ENCODE measurements around the gene DLL4.
A peak's percentile ranks its signal among the peaks of the same experiment; 100 is the strongest.
"Not testable (repeated sequence)": the region's sequence is repeated elsewhere in the genome, so short reads cannot be mapped to it uniquely, and the experiment has no call there.

The DLL4 gene

DNA sequence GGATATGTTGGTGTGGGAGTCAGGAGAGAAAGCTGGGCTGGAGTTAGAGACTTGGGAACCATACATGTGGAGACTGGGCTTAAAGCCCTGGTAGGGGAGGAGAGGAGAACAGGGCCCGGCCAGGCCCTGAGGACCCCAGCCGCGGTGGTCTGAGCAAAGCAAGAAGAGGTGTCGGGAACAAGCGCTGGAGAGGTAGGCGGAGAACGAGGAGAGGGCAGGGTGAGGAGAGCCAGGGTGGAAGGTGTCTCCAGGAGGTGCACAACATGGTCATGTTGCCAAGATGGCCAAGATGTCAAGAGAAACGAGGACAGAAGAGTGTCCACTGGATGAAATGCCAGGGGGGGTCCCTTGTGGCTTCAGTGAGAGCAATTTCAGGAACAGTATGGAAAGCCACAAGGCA lies 29.6 kb downstream of the DLL4 start:
- no peak for DNase-seq (ENCODE audit: low spot score)

- no peak for DNase-seq (ENCODE audit: low spot score)
Measured at GRCh38 chr15:40959331-40960141, 30.4 kb downstream of the DLL4 start.

DNA sequence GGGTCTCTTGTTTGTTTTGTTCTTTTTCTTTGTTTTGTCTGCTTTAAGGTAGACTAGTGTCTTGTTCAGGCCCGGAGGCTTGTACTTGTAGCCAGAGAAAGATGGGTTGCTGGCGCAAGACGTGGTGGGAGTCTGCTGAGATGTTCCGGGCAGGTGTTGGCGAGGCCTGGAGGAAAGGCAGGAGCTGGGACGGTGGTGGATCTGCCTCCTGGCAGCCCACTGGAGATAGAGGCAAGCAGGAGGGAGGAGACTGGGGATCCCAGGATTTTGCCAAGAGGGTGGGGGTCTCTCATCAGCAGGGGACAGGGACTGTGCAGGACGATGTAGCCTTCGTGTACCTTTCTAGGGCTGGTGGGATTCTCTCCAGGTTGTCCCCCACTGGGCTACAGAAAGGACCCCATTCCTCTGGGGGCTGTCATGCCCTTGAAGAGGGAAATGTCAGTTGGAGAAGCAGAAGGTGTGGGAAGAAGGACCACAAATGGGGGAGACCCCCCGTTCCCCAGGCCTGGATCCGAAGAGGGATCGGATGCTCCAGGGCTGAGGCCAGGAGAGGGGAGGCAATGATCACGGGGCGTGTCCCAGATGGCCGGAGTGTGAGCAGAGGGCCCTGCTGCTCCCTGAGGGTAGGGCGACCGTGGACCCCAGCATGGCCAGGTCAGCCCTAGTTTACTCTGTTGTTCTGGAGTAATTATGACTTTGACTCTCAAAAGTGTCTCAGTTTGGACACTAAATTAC lies 31.2 kb downstream of the DLL4 start:
- no peak for DNase-seq (ENCODE audit: low spot score)

GRCh38 chr15:40960925-40961324 lies 31.8 kb downstream of the DLL4 start:
- no peak for DNase-seq (ENCODE audit: low spot score)

DNA sequence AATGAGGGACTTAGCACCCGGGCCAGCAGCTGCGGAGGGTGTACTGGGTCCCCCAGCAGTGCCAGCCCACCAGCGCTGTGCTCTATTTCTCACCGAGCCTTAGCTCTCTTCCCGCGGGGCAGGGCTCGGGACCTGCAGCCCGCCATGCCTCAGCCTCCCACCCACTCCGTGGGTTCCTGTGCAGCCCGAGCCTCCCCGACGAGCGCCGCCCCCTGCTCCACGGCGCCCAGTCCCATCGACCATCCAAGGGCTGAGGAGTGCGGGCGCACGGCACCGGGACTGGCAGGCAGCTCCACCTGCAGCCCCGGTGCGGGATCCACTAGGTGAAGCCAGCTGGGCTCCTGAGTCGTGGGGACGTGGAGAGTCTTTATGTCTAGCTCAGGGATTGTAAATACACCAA lies 32.6 kb downstream of the DLL4 start:
- not testable (repeated sequence) for DNase-seq (ENCODE audit: low spot score)

GRCh38 chr15:40962317-40962716 lies 33.2 kb downstream of the DLL4 start:
- DNase-seq (ENCODE audit: low spot score), result not testable (repeated sequence)

DNA sequence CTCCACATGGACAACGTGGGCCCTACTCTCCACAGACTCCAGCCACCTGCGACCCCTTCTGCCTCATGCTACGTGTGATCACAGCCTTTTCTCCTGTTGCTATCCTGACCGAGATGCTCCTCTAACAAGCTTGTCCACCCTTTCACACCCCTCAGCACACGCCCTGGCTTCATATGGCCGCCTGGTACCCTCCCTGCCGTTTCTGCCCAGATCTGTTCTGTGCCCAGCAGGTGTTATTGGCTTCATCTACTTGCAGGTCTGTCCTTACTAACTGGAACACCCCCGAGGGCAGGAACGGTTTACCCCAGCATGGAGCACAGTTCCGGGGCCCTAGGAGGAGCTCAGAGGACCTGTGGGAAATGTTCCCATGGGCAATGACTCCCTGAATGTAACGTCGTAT lies 34.1 kb downstream of the DLL4 start:
- no peak for DNase-seq (ENCODE audit: low spot score)

DNA sequence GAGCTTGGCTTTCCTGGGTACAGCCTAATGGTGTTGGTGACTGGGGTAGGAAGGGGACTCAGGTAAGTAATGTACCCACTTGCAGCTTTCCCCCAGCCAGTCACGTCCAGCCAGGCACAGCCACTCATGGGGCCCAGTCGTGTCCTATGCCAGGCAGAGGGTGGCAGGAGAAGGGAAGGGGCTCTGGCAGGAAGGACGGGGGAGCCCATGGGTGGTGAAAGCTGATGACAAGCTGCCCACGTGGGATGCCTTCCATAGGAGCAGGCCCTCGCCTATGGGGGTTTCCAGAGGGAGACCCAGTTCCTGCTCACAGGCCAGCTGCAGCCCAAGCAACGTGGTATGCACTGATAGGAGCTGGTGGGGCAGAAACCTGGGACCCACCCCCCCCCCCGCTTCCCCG lies 34.9 kb downstream of the DLL4 start:
- no peak for DNase-seq (ENCODE audit: low spot score)

DNA sequence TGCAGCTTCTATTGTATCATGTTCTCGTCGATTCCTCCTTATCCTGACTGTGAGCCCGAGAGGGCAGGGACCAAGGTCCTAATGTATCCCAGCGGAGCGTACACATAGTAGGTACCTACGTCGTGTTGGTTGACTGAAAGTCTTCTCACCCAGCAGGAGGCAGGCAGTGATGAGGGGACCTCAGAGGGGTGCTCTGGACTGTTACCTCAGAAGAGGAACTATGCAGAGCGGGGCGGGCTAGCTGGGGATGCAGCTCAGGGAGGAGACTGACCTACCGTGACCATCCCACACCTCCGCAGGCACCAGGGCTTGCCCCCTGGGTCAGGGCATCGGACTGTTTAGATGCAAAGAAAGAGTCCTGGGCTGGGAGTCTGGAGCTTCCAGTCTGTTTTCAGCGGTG lies 35.5 kb downstream of the DLL4 start:
- DNase-seq (ENCODE audit: low spot score), result no peak

DNA sequence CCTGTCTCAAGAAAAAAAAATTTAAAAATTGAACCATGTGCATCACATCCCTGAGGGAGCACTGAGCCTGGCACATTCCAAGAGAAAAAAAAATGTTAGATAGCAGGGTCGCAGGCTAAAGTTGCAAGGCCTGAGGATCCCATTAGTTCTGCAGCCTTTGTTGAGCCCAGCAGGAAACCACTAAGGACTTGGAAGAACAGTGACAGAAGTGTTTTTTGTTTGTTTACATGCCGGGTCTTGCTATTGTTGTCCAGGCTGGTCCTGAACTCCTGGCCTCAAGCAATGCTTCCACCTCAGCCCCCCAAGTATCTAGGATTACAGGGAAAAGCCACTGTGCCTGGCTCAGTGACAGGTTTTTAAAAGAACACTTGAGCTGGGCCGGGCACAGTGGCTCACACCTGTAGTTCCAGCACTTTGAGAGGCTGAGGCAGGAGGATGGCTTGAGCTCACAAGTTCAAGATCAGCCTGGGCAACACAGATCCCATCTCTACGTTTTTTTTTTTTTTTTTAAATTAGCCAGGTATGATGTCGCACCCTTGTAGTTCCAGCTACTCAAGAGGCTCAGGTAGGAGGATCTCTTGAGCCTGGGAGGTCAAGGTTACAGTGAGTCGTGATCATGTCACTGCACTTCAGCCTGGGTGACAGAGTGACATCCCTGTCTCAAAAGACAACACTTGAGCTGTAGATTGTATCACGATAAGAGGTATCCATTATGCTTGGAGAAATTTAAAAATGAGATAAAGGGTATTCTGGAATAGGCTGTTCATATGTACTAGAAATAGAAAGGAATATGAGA lies 39.3 kb downstream of the DLL4 start:
- no peak for DNase-seq (ENCODE audit: low spot score)

- no peak for DNase-seq (ENCODE audit: low spot score)
Measured at GRCh38 chr15:40969363-40969762, 40.2 kb downstream of the DLL4 start.

DNA sequence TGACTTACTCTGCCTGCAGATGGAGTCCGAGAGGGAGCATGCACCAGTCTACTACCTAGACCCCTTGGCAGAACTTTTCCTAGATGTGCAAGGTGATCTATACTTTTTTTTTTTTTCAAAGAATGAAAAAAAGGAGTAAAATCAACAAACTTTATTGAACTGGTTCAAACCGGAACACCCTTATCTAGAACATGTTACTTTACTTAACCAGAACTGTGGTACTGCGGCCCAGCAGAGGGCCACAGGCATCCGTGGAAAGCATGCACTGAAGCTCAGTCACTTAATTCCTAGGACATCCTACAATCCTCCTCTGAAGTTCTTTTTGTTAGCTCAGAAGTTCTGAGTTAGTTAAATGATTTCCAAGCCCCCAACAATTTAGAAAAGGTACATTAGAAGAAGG lies 45.7 kb downstream of the DLL4 start:
- no peak for DNase-seq (ENCODE audit: low spot score)

GRCh38 chr15:40976819-40977218 lies 47.7 kb downstream of the DLL4 start:
- no peak for DNase-seq (ENCODE audit: low spot score)

GRCh38 chr15:40978141-40978540 lies 49.0 kb downstream of the DLL4 start:
- no peak for DNase-seq (ENCODE audit: low spot score)

DNA sequence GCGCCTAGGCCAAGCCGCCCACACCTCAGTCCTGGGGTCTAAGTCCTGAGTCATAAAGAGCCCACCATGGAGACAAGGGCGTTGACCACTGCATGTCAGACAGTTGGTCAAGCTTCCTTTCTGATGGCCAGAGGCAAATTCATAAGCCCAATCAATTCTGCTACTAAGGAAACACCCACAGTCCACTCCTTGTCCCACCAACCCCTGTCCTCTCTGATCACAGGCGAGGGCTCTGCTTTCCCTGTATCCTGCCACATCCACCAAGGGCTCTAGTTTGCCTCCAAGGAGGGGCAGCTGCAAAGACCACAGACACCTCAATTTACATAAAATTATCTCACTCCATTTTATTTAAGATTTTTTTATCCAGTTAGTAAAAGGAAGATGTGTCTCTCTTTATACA lies 49.4 kb downstream of the DLL4 start:
- no peak for DNase-seq (ENCODE audit: low spot score)

DNA sequence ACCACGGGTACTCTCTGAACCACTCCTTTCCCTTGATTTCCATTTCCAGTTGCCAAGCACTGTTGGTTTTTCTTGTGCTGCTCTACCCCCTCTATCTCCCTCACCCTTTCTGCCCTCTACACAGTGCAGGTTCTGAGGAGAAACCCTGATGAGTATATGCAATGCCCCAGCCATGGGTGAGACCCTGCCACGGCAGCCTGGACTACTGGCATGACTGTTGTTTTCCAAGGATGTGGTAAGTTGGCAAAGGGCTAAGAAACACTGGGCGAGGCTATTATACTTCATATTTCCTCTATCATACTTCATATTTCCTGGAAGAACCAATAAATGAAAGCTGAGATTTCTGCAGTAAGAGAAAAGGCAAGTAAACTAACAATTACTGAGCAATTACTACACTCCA lies 52.0 kb downstream of the DLL4 start:
- DNase-seq (ENCODE audit: low spot score), result no peak

DNA sequence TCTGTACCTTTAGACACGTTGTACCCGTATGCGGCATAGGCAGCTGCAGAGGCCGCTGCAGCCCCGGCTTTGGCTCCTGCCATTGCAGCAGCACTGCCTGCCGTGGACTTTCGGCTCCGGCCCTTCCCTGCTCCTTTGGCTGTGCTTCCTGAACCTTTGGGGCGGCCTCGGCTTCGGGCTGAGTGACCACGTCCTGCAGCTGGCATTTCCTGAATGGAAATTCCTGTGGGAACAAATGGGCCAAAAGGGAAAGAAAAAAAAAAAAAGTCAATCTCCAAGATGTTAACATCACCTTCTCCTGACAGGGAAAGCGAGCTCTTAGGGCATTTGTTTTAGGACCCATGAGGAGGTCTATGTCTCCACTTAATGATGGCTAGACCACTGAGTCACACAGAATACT lies 53.7 kb downstream of the DLL4 start:
- peak; percentile 61 for DNase-seq (ENCODE audit: low spot score)

GRCh38 chr15:40984406-40984805 lies 55.3 kb downstream of the DLL4 start:
- DNase-seq (ENCODE audit: low spot score), result no peak

DNA sequence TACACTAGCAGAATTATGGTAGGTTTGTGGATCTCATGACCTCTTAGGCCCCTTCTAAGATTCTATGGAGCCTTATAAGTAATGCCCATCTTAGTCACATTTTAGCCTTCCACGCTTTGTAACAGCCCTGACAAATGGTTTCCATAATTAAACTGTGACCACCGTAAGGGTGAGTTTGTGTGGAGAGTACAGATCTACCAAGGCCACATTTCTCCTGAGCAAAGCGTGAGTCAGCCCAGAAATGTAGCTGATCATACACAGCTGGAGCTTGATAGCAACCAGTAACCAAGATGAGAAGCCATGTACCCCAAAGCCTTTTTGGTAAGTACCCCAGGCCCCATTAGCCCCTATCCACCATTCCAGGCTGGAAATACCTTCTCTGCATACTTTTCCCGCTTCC lies 55.8 kb downstream of the DLL4 start:
- DNase-seq (ENCODE audit: low spot score), result peak; percentile 81

DNA sequence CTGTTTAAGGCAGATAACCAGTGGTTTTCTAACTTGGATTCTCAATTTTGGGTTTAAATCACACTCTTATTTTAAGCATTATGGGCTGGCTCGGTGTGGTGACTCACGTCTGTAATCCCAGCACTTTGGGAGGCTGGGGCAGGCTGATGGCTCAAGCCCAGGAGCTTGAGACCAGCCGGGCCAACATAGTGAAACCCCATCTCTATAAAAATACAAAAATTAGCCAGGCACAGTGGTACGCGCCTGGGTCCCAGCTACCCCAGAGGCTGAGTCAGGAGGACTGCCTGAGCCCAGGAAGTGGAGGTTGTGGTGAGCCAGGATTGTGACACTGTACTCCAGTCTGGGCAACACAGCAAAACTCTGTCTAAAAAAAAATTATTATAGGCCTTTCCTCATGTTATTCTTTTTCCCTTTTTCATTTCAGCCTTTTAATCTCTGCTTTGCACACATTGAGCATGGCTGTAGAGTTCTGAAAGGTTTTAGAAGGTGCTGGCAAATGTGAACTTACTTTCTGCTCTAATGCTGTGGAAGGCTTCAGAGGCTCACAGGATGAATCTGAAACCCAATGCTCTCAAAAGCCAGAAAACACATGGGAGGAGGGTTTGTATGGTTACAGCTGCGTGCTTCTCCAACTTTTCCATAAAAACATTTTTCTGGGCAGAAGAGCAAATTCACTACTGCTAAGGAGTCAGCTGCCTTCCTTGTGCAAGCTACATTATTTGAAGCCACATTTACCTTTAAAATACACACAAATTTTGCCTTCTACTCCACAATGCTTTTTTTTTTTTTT lies 56.6 kb downstream of the DLL4 start:
- no peak for DNase-seq (ENCODE audit: low spot score)

- no peak for DNase-seq (ENCODE audit: low spot score)
Measured at GRCh38 chr15:40986820-40987219, 57.7 kb downstream of the DLL4 start.

- no peak for DNase-seq (ENCODE audit: low spot score)
Measured at GRCh38 chr15:40988156-40988555, 59.0 kb downstream of the DLL4 start.
